ENCODE measurements around the gene HOXB1. TPM values are rescaled to one million over a fixed set of nuclear protein-coding genes. Genes with fewer than 3 reads are reported as not detected.

Gene HOXB1
- total RNA-seq, 1 donor from 2014 or later, result 0.96 TPM

Other genes starting within 250 kb of the HOXB1 start
- not detected for gene SKAP1, start 100.8 kb downstream of the HOXB1 start, total RNA-seq (ENCODE audit: insufficient read depth, low replicate concordance)
- gene HOXB2, start 14.1 kb upstream of the HOXB1 start, total RNA-seq (ENCODE audit: insufficient read depth, low replicate concordance), result 9.9 TPM
- gene HOXB4, start 47.3 kb upstream of the HOXB1 start, total RNA-seq (ENCODE audit: insufficient read depth, low replicate concordance), result 3.4 TPM
- gene HOXB3, start 59.2 kb upstream of the HOXB1 start, total RNA-seq (ENCODE audit: insufficient read depth, low replicate concordance), result 18.3 TPM
- not detected for gene HOXB5, start 62.8 kb upstream of the HOXB1 start, total RNA-seq (ENCODE audit: insufficient read depth, low replicate concordance)
- not detected for gene HOXB6, start 74.0 kb upstream of the HOXB1 start, total RNA-seq (ENCODE audit: insufficient read depth, low replicate concordance)
- gene HOXB7, start 80.0 kb upstream of the HOXB1 start, total RNA-seq (ENCODE audit: insufficient read depth, low replicate concordance), result 0.96 TPM
- gene HOXB8, start 84.3 kb upstream of the HOXB1 start, total RNA-seq (ENCODE audit: insufficient read depth, low replicate concordance), result not detected
- gene HOXB9, start 95.3 kb upstream of the HOXB1 start, total RNA-seq (ENCODE audit: insufficient read depth, low replicate concordance), result 0.24 TPM
- gene PRAC1, start 191.5 kb upstream of the HOXB1 start, total RNA-seq (ENCODE audit: insufficient read depth, low replicate concordance), result not detected
- not detected for gene PRAC2, start 192.2 kb upstream of the HOXB1 start, total RNA-seq (ENCODE audit: insufficient read depth, low replicate concordance)
- gene HOXB13, start 197.7 kb upstream of the HOXB1 start, total RNA-seq (ENCODE audit: insufficient read depth, low replicate concordance), result 0.72 TPM

All from umbilical cord (tissue), 1 donor.